IMR-90 (cell line): ENCODE data around the gene COL25A1. TPM values are rescaled to one million over a fixed set of nuclear protein-coding genes. Genes with fewer than 3 reads are reported as not detected.

Experiments used
- ATAC-seq: fragments of 200-7000 bp; cut with Tn5 transposase; 2 replicates; pipeline ENCODE4 v1.9.1; 2020; ENCODE audit warnings: low read depth, mild to moderate bottlenecking, moderate library complexity
- BruUV-seq: library from RNA; stranded (reverse); fragments of 400-500 nt; replicated peaks from 2 replicates; lab custom pipeline; 2021; lab: Mats Ljungman, UMichigan
- CTCF ChIA-PET: fragments of 300-600 bp; formaldehyde crosslinking; extraction: SDS; loops from one replicate; lab custom pipeline; 2021; ENCODE audit warnings: antibody characterized with exemption; lab: Yijun Ruan, JAX
- POLR2A ChIA-PET: fragments of 300-600 bp; sonication (Branson Sonifier 250); formaldehyde crosslinking; loops from one replicate; lab custom pipeline; 2022; ENCODE audit warnings: antibody characterized with exemption; ENCODE audit not compliant: unreplicated experiment; lab: Charles Lee
- DNase-seq: peaks from one replicate; pipeline ENCODE4 v3.0.0; 2013
- H2AFZ ChIP-seq: replicated peaks from 2 replicates; pipeline ENCODE3; 2013; ENCODE audit warnings: low read length, mild to moderate bottlenecking; ENCODE audit not compliant: poor library complexity
- H2AK5ac ChIP-seq: 2 replicates; pipeline ENCODE4 v1.6.1; 2013; ENCODE audit warnings: low read depth, low read length, inconsistent platforms
- H2AK9ac ChIP-seq: replicated peaks from 2 replicates; pipeline ENCODE3; 2013; ENCODE audit warnings: mild to moderate bottlenecking, low read depth, low read length, moderate library complexity; ENCODE audit not compliant: poor library complexity
- H2BK120ac ChIP-seq: 2 replicates; pipeline ENCODE4 v1.6.1; 2013; ENCODE audit warnings: low read depth, low read length, inconsistent platforms
- H2BK15ac ChIP-seq: 3 replicates; pipeline ENCODE4 v1.6.1; 2013; ENCODE audit warnings: low read depth, low read length, inconsistent platforms
- H2BK20ac ChIP-seq: 2 replicates; pipeline ENCODE4 v1.6.1; 2013; ENCODE audit warnings: low read depth, mild to moderate bottlenecking, inconsistent platforms, low read length, moderate library complexity
- H2BK5ac ChIP-seq: 2 replicates; pipeline ENCODE4 v1.6.1; 2013; ENCODE audit warnings: mild to moderate bottlenecking, low read depth, low read length, inconsistent platforms; ENCODE audit not compliant: poor library complexity, severe bottlenecking
- H3K14ac ChIP-seq: replicated peaks from 2 replicates; pipeline ENCODE4 v1.6.1; 2013; ENCODE audit warnings: low read depth, low read length, inconsistent platforms
- H3K18ac ChIP-seq: 2 replicates; pipeline ENCODE4 v1.6.1; 2013; ENCODE audit warnings: low read depth, low read length, control low read depth
- H3K23ac ChIP-seq: 2 replicates; pipeline ENCODE4 v1.6.1; 2013; ENCODE audit warnings: low read depth, low read length, inconsistent platforms
- H3K27ac ChIP-seq: 2 replicates; pipeline ENCODE4 v1.5.1; 2013; ENCODE audit warnings: mild to moderate bottlenecking, control low read depth, low read length; ENCODE audit not compliant: insufficient read depth
- H3K27me3 ChIP-seq: 2 replicates; pipeline ENCODE4 v1.6.1; 2013; ENCODE audit warnings: low read length; ENCODE audit not compliant: control insufficient read depth, insufficient read depth
- H3K36me3 ChIP-seq: 2 replicates; pipeline ENCODE4 v1.6.1; 2013; ENCODE audit warnings: low read length, mixed read lengths; ENCODE audit not compliant: control insufficient read depth, insufficient read depth
- H3K4ac ChIP-seq: 2 replicates; pipeline ENCODE4 v1.6.1; 2013; ENCODE audit warnings: low read depth, low read length, inconsistent platforms
- H3K4me1 ChIP-seq: 2 replicates; pipeline ENCODE4 v1.6.1; 2013; ENCODE audit warnings: low read length, mixed read lengths; ENCODE audit not compliant: control insufficient read depth, insufficient read depth
- H3K4me2 ChIP-seq: 2 replicates; pipeline ENCODE4 v1.6.1; 2013; ENCODE audit warnings: low read depth, mild to moderate bottlenecking, control low read depth, low read length, moderate library complexity
- H3K4me3 ChIP-seq: 2 replicates; pipeline ENCODE4 v1.5.1; 2013; ENCODE audit warnings: low read depth, mild to moderate bottlenecking, control low read depth, low read length, moderate library complexity; ENCODE audit not compliant: insufficient read depth
- H3K56ac ChIP-seq: 2 replicates; pipeline ENCODE4 v1.6.1; 2013; ENCODE audit warnings: low read length, inconsistent platforms; ENCODE audit not compliant: insufficient read depth; ENCODE audit errors: extremely low read depth
- H3K79me1 ChIP-seq, 2 experiments: 2 replicates each; pipeline ENCODE4 v1.6.1; 2013; ENCODE audit warnings: low read length in 2 of 2, inconsistent platforms in 1 of 2, low read depth in 1 of 2
- H3K9ac ChIP-seq: 2 replicates; pipeline ENCODE4 v1.6.1; 2013; ENCODE audit warnings: low read depth, low read length, control low read depth
- H3K9me1 ChIP-seq: 2 replicates; pipeline ENCODE4 v1.6.1; 2013; ENCODE audit warnings: low read length, inconsistent platforms; ENCODE audit not compliant: insufficient read depth
- H3K9me3 ChIP-seq: 2 replicates; pipeline ENCODE4 v1.6.1; 2013; ENCODE audit warnings: low read length; ENCODE audit not compliant: control insufficient read depth, insufficient read depth
- H4K20me1 ChIP-seq: 2 replicates; pipeline ENCODE4 v1.6.1; 2013; ENCODE audit warnings: low read length, inconsistent platforms; ENCODE audit not compliant: insufficient read depth
- H4K5ac ChIP-seq: 2 replicates; pipeline ENCODE4 v1.6.1; 2013; ENCODE audit warnings: mild to moderate bottlenecking, low read depth, low read length, control low read depth
- H4K8ac ChIP-seq, 2 experiments: 2 replicates each; pipeline ENCODE4 v1.6.1; 2013; ENCODE audit warnings: low read depth in 2 of 2, low read length in 2 of 2, control low read depth in 1 of 2, inconsistent platforms in 1 of 2
- H4K91ac ChIP-seq: 2 replicates; pipeline ENCODE4 v1.6.1; 2013; ENCODE audit warnings: low read depth, low read length, inconsistent platforms; ENCODE audit not compliant: insufficient read depth
- BHLHE40 ChIP-seq: fragments of 150-350 bp; IDR thresholded peaks from 2 replicates; pipeline ENCODE4 v1.6.1; 2016; ENCODE audit warnings: mild to moderate bottlenecking, low read depth, low read length
- CEBPB ChIP-seq: IDR thresholded peaks from 2 replicates; pipeline ENCODE4 v1.6.1; 2012; ENCODE audit warnings: low read depth, low read length, improper control_type of control experiment
- MAFK ChIP-seq: IDR thresholded peaks from 2 replicates; pipeline ENCODE4 v1.6.1; 2012; ENCODE audit warnings: low read depth, low read length, improper control_type of control experiment
- NFE2L2 ChIP-seq: fragments of 150-350 bp; IDR thresholded peaks from 2 replicates; pipeline ENCODE4 v1.6.1; 2016; ENCODE audit warnings: low read depth, mild to moderate bottlenecking, low read length
- POLR2A ChIP-seq: IDR thresholded peaks from 2 replicates; pipeline ENCODE4 v1.6.1; 2012; ENCODE audit warnings: mild to moderate bottlenecking, low read depth, low read length
- RAD21 ChIP-seq: IDR thresholded peaks from 2 replicates; pipeline ENCODE4 v1.6.1; 2012; ENCODE audit warnings: low read length, improper control_type of control experiment
- WGBS, 2 experiments: methylation state at CpG; one replicate each; pipeline versions ENCODE4 v1.1.5 to v1.1.7; 2013; ENCODE audit warnings: missing lambda C conversion rate in 2 of 2; ENCODE audit not compliant: insufficient read length in 1 of 2; ENCODE audit errors: extremely low coverage in 2 of 2; 5-methylcytosine and 5-hydroxymethylcytosine counted together
- dilution Hi-C: fragments of 300-500 bp; cut with HindIII; formaldehyde crosslinking; loops from one replicate; pipeline ENCODE4 v1.14.3; 2018; ENCODE audit warnings: low sequenced_read_pairs; ENCODE audit not compliant: unreplicated experiment
- in situ Hi-C: fragments of 300-500 bp; cut with MboI; formaldehyde crosslinking; loops from 3 replicates; pipeline ENCODE4 v1.14.3; 2019; ENCODE audit warnings: low sequenced_read_pairs, inconsistent platforms, mixed read lengths
- intact Hi-C: fragments of 100-400 bp; cut with micrococcal nuclease; formaldehyde crosslinking; loops from 2 replicates; pipeline ENCODE4 v1.10.0; 2022
- polyA plus RNA-seq, 3 experiments: library from polyadenylated mRNA; depleted of rRNA; stranded (reverse); fragments of >200 nt; gene quantifications; 2 replicates each; pipeline ENCODE4 v1.2.3, GENCODE V29; 2012; ENCODE audit warnings: low replicate concordance in 1 of 3
- total RNA-seq: library from RNA; depleted of rRNA; stranded (reverse); fragments of >200 nt; gene quantifications from 2 replicates; pipeline ENCODE4 v1.2.3, GENCODE V29; 2012
- TF ChIP-seq, protein P1 (sequence below): fragments of 150-350 bp; IDR thresholded peaks from 2 replicates; pipeline ENCODE4 v1.6.1; 2017; ENCODE audit warnings: mild to moderate bottlenecking, antibody characterized with exemption, low read length, low read depth
- TF ChIP-seq, protein P2 (sequence below): conservative IDR thresholded peaks from 2 replicates; pipeline ENCODE4 v1.5.1; 2012; ENCODE audit warnings: mild to moderate bottlenecking, low read depth, low read length, improper control_type of control experiment

COL25A1 gene
- total and polyA plus RNA-seq, 2 of the 4 experiments (the other 2 are of a cell fraction), result under 0.01 to 0.05 TPM

DNA sequence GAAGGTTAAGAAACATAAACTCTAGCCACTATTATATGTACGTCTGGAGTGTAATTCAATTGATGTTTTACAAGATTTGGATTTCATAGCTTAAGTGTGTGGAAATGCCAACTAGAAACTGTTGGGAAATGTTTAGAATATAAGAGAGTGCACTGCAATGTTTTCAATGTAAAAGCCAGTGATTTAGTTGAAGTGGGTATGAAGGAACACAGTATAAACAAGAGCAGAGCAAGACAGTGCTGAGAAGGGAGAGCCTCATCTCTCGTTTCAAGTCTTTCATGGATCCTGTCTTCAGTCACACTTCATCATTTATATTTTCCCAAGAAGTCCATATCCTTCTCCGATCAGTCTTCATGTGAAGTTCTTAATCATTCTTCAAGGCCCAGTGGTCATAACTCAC lies 375.7 kb downstream of the COL25A1 start:
- no TSS peak for BruUV-seq
- no peak overlapping the region for H4K91ac ChIP-seq
- TF ChIP-seq RAD21 (no peak), POLR2A (no peak), BHLHE40 (no peak), CEBPB (no peak), MAFK (no peak), NFE2L2 (no peak)
- TF ChIP-seq, protein P1, sequence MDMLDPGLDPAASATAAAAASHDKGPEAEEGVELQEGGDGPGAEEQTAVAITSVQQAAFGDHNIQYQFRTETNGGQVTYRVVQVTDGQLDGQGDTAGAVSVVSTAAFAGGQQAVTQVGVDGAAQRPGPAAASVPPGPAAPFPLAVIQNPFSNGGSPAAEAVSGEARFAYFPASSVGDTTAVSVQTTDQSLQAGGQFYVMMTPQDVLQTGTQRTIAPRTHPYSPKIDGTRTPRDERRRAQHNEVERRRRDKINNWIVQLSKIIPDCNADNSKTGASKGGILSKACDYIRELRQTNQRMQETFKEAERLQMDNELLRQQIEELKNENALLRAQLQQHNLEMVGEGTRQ, result no peak
- TF ChIP-seq, protein P2, sequence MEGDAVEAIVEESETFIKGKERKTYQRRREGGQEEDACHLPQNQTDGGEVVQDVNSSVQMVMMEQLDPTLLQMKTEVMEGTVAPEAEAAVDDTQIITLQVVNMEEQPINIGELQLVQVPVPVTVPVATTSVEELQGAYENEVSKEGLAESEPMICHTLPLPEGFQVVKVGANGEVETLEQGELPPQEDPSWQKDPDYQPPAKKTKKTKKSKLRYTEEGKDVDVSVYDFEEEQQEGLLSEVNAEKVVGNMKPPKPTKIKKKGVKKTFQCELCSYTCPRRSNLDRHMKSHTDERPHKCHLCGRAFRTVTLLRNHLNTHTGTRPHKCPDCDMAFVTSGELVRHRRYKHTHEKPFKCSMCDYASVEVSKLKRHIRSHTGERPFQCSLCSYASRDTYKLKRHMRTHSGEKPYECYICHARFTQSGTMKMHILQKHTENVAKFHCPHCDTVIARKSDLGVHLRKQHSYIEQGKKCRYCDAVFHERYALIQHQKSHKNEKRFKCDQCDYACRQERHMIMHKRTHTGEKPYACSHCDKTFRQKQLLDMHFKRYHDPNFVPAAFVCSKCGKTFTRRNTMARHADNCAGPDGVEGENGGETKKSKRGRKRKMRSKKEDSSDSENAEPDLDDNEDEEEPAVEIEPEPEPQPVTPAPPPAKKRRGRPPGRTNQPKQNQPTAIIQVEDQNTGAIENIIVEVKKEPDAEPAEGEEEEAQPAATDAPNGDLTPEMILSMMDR, result no peak
- no peak overlapping the region for H2BK20ac ChIP-seq
- H3K18ac ChIP-seq, result peak overlapping the region; percentile 12; the same call in 1 of the 2 replicates
- no CpG with 5 or more reads among the region's 3 CpGs for WGBS, 2 experiments
- H3K9ac ChIP-seq, result no peak overlapping the region
- no peak overlapping the region for H2AK5ac ChIP-seq
- H4K5ac ChIP-seq, result no peak overlapping the region
- dilution Hi-C loops (no loop called here), intact Hi-C loops (no loop called here), in situ Hi-C loops (no loop called here)
- H3K4ac ChIP-seq, result no peak overlapping the region
- H3K56ac ChIP-seq, result no peak overlapping the region
- ATAC-seq (no peak), DNase-seq (no peak)
- H3K4me2 ChIP-seq, result no peak overlapping the region
- no peak overlapping the region for H3K4me3 ChIP-seq
- no peak overlapping the region for H2BK120ac ChIP-seq
- H2BK5ac ChIP-seq, result no peak overlapping the region
- ChIA-PET CTCF (no interaction called here), POLR2A (no interaction called here)
- H3K4me1 ChIP-seq, result no peaks in the 10 kb centered on the region; the same call in 1 of the 2 replicates
- no peaks in the 10 kb centered on the region for H3K9me3 ChIP-seq
- no peak overlapping the region for H3K23ac ChIP-seq
- no peak overlapping the region for H2AFZ ChIP-seq
- no peaks in the 10 kb centered on the region for H3K79me1 ChIP-seq
- H4K20me1 ChIP-seq, result no peaks in the 10 kb centered on the region
- no peak overlapping the region for H3K27ac ChIP-seq
- H3K9me1 ChIP-seq, result no peaks in the 10 kb centered on the region
- H2AK9ac ChIP-seq, result no peak overlapping the region
- H3K14ac ChIP-seq, result no peak overlapping the region
- H4K8ac ChIP-seq, result no peak overlapping the region
- H2BK15ac ChIP-seq, result no peak overlapping the region
- no peaks in the 10 kb centered on the region for H3K36me3 ChIP-seq
- no peaks in the 10 kb centered on the region for H3K27me3 ChIP-seq
